Activated CD4-positive, alpha-beta T cell treated with anti-CD3 and anti-CD28 coated beads, Interleukin-2, amount 50 U/mL, for 1 hour (primary cell): ENCODE measurements around the gene LGALS16.
"Not testable (repeated sequence)": the region's sequence is repeated elsewhere in the genome, so short reads cannot be mapped to it uniquely, and the experiment has no call there.

Experiments
- DNase-seq: peaks from one replicate; pipeline ENCODE4 v3.0.0-alpha.2; 2020

LGALS16 gene

GRCh38 chr19:39655613-39656012, at the start of gene LGALS16:
Gene LGALS16, plus strand, starts transcription at chr19:39655913. Its CDS starts 49 bp downstream, at chr19:39655962.
- no peak for DNase-seq

- no peak for DNase-seq
Observed at GRCh38 chr19:39607021-39607420, 48.7 kb upstream of the LGALS16 start.

GRCh38 chr19:39607561-39607960, 48.2 kb upstream of the LGALS16 start:
- no peak for DNase-seq

- DNase-seq: no peak
Observed at GRCh38 chr19:39613597-39613996, 42.1 kb upstream of the LGALS16 start.

- no peak for DNase-seq
Observed at GRCh38 chr19:39617745-39618144, 38.0 kb upstream of the LGALS16 start.

- no peak for DNase-seq
Observed at GRCh38 chr19:39623946-39624345, 31.8 kb upstream of the LGALS16 start.

GRCh38 chr19:39627631-39628030, 28.1 kb upstream of the LGALS16 start:
- not testable (repeated sequence) for DNase-seq

- DNase-seq: no peak
Observed at GRCh38 chr19:39631178-39631577, 24.5 kb upstream of the LGALS16 start.

GRCh38 chr19:39631626-39632025, 24.1 kb upstream of the LGALS16 start:
- no peak for DNase-seq

GRCh38 chr19:39637891-39638290, 17.8 kb upstream of the LGALS16 start:
- DNase-seq: no peak

- no peak for DNase-seq
Observed at GRCh38 chr19:39641773-39642172, 13.9 kb upstream of the LGALS16 start.

- no peak for DNase-seq
Observed at GRCh38 chr19:39643591-39643990, 12.1 kb upstream of the LGALS16 start.

GRCh38 chr19:39645800-39646411, 9.8 kb upstream of the LGALS16 start:
- peak; percentile 4 for DNase-seq

GRCh38 chr19:39647918-39648317, 7.8 kb upstream of the LGALS16 start:
- no peak for DNase-seq

- no peak for DNase-seq
Observed at GRCh38 chr19:39659791-39660190, 4.1 kb downstream of the LGALS16 start.

- DNase-seq: no peak
Observed at GRCh38 chr19:39660661-39661060, 4.9 kb downstream of the LGALS16 start.

GRCh38 chr19:39661565-39661964, 5.9 kb downstream of the LGALS16 start:
- DNase-seq: no peak

GRCh38 chr19:39669860-39670259, 14.1 kb downstream of the LGALS16 start:
- DNase-seq: not testable (repeated sequence)

- DNase-seq: no peak
Observed at GRCh38 chr19:39670998-39671397, 15.3 kb downstream of the LGALS16 start.

GRCh38 chr19:39671739-39672363, 16.1 kb downstream of the LGALS16 start:
- peak; percentile 25 for DNase-seq

GRCh38 chr19:39672473-39672872, 16.8 kb downstream of the LGALS16 start:
- no peak for DNase-seq

GRCh38 chr19:39673862-39674261, 18.1 kb downstream of the LGALS16 start:
- DNase-seq: not testable (repeated sequence)

- no peak for DNase-seq
Observed at GRCh38 chr19:39676004-39676403, 20.3 kb downstream of the LGALS16 start.

GRCh38 chr19:39677961-39678889, 22.5 kb downstream of the LGALS16 start:
- DNase-seq: no peak
